OCI-LY7 (cell line): ENCODE results near the gene RPL12. TPM values are rescaled to one million over a fixed set of nuclear protein-coding genes. Genes with fewer than 3 reads are reported as not detected.

Experiments used
- BruUV-seq: library from RNA; stranded (reverse); fragments of 400-500 nt; replicated peaks from 2 replicates; lab custom pipeline; 2021; lab: Mats Ljungman, UMichigan
- CTCF ChIA-PET: fragments of 300-600 bp; sonication (Branson Sonifier 250); formaldehyde crosslinking; loops from one replicate; lab custom pipeline; 2022; ENCODE audit warnings: antibody characterized with exemption; ENCODE audit not compliant: unreplicated experiment; lab: Charles Lee
- POLR2A ChIA-PET: fragments of 300-600 bp; sonication (Branson Sonifier 250); formaldehyde crosslinking; loops from one replicate; lab custom pipeline; 2022; ENCODE audit warnings: antibody characterized with exemption; lab: Charles Lee
- DNase-seq: peaks from one replicate; pipeline ENCODE4 v3.0.0-alpha.2; 2015; ENCODE audit warnings: low spot score
- H2AFZ ChIP-seq: fragments of 200-600 bp; sonication (generic), shearing (Covaris generic); 2 replicates; pipeline ENCODE4 v1.6.1; 2014; ENCODE audit warnings: mild to moderate bottlenecking, antibody characterized with exemption, low read length, moderate library complexity
- H3K27ac ChIP-seq: fragments of 200-600 bp; sonication (generic); 2 replicates; pipeline ENCODE4 v1.5.1; 2014; ENCODE audit warnings: mixed run types, low read depth, mild to moderate bottlenecking, moderate library complexity, low read length, inconsistent platforms; ENCODE audit not compliant: poor library complexity, severe bottlenecking
- H3K36me3 ChIP-seq: fragments of 200-600 bp; sonication (generic); 2 replicates; pipeline ENCODE4 v1.6.1; 2014; ENCODE audit warnings: mild to moderate bottlenecking, antibody characterized with exemption, low read length, moderate library complexity, mixed read lengths; ENCODE audit not compliant: insufficient read depth
- H3K4me1 ChIP-seq: fragments of 200-600 bp; sonication (generic); 2 replicates; pipeline ENCODE4 v1.5.1; 2014; ENCODE audit warnings: mild to moderate bottlenecking, low read length; ENCODE audit not compliant: insufficient read depth, poor library complexity, severe bottlenecking
- H3K4me2 ChIP-seq: fragments of 200-600 bp; sonication (generic); 2 replicates; pipeline ENCODE4 v1.6.1; 2014; ENCODE audit warnings: mild to moderate bottlenecking, low read length
- H3K4me3 ChIP-seq: fragments of 200-600 bp; sonication (generic); 2 replicates; pipeline ENCODE4 v1.5.1; 2014; ENCODE audit warnings: mild to moderate bottlenecking, low read depth, low read length; ENCODE audit not compliant: poor library complexity, severe bottlenecking
- H3K79me2 ChIP-seq: fragments of 200-600 bp; sonication (generic); 2 replicates; pipeline ENCODE4 v1.6.1; 2016; ENCODE audit warnings: low read depth, mild to moderate bottlenecking, low read length, moderate library complexity, mixed read lengths; ENCODE audit not compliant: insufficient read depth
- H3K9me2 ChIP-seq: fragments of 200-600 bp; sonication (generic); 2 replicates; pipeline ENCODE4 v1.6.1; 2016; ENCODE audit warnings: mild to moderate bottlenecking, low read length, mixed read lengths; ENCODE audit not compliant: insufficient read depth
- H3K9me3 ChIP-seq: fragments of 200-600 bp; sonication (generic); 2 replicates; pipeline ENCODE4 v1.6.1; 2014; ENCODE audit warnings: mild to moderate bottlenecking, mixed run types, low read length, mixed read lengths
- H4K20me1 ChIP-seq: fragments of 200-600 bp; sonication (generic); 2 replicates; pipeline ENCODE4 v1.6.1; 2014; ENCODE audit warnings: mild to moderate bottlenecking, antibody characterized with exemption, low read length, moderate library complexity, mixed read lengths; ENCODE audit not compliant: insufficient read depth
- EZH2phosphoT487 ChIP-seq: fragments of 200-600 bp; sonication (generic); IDR thresholded peaks from 2 replicates; pipeline ENCODE4 v1.6.1; 2018; ENCODE audit warnings: low read depth, borderline replicate concordance, mild to moderate bottlenecking, mixed run types, antibody characterized with exemption, low read length, moderate library complexity, mixed read lengths
- intact Hi-C: fragments of 100-400 bp; cut with micrococcal nuclease; formaldehyde crosslinking; loops from one replicate; pipeline ENCODE4 v1.10.0; 2022; ENCODE audit not compliant: unreplicated experiment
- total RNA-seq, 2 experiments: library from RNA; depleted of rRNA in 1 of 2; stranded (reverse); fragments of >200 nt in 1 of 2; shearing (Covaris generic) in 1 of 2; gene quantifications; 2 replicates each; pipeline ENCODE4 v1.2.3, GENCODE V29; 2014 to 2022
- TF ChIP-seq, protein P1 (sequence below): fragments of 200-600 bp; sonication (generic); conservative IDR thresholded peaks from 2 replicates; pipeline ENCODE4 v1.5.1; 2014; ENCODE audit warnings: mild to moderate bottlenecking, antibody characterized with exemption, low read length, moderate library complexity, mixed read lengths

RPL12 gene
- total RNA-seq, 2 experiments from 2014 or later: 1,622 to 1,868 TPM

DNA sequence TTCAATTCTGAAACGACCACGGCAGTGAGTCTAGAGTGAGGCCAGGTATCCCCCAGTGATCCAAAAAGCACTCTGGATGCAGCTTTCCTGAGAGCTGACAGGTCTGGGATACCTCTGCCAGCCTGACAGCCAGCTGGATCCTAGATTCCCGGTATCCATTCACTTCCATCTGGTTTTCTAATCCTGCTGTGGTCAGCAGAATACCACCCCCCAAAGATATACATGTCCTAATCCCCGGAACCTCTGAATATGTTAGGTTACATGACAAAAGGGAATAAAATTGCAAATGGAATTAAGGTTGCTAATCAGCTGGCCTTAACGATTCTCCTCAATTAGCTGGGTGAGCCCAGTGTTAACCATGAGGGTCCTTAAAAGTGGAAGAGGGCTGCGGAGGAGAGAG lies 28.4 kb downstream of the RPL12 start:
- Histone ChIP-seq H2AFZ (no peak overlapping the region), H3K36me3 (peaks cover 7% of the 10 kb centered on the region), H3K27ac (no peak overlapping the region), H3K9me2 (no peaks in the 10 kb centered on the region), H3K79me2 (peaks cover 36% of the 10 kb centered on the region; the same call in 1 of the 2 replicates), H3K4me1 (peaks cover 22% of the 10 kb centered on the region), H3K4me3 (peak overlapping the region; percentile 84), H3K4me2 (peak overlapping the region; percentile 97), H4K20me1 (no peaks in the 10 kb centered on the region), H3K9me3 (no peaks in the 10 kb centered on the region)
- intact Hi-C loops: no loop called here
- TF ChIP-seq EZH2phosphoT487: no peak
- TF ChIP-seq, protein P1, sequence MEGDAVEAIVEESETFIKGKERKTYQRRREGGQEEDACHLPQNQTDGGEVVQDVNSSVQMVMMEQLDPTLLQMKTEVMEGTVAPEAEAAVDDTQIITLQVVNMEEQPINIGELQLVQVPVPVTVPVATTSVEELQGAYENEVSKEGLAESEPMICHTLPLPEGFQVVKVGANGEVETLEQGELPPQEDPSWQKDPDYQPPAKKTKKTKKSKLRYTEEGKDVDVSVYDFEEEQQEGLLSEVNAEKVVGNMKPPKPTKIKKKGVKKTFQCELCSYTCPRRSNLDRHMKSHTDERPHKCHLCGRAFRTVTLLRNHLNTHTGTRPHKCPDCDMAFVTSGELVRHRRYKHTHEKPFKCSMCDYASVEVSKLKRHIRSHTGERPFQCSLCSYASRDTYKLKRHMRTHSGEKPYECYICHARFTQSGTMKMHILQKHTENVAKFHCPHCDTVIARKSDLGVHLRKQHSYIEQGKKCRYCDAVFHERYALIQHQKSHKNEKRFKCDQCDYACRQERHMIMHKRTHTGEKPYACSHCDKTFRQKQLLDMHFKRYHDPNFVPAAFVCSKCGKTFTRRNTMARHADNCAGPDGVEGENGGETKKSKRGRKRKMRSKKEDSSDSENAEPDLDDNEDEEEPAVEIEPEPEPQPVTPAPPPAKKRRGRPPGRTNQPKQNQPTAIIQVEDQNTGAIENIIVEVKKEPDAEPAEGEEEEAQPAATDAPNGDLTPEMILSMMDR: no peak
- CTCF ChIA-PET: no interaction called here
- POLR2A ChIA-PET: interaction anchor here (1.0 to 1.3 kb wide), 2 partner anchors 26 to 33 kb away, joined by 3 to 5 read pairs; partner anchors contain the start of gene SLC2A8
- no peak for DNase-seq
- BruUV-seq: no TSS peak

DNA sequence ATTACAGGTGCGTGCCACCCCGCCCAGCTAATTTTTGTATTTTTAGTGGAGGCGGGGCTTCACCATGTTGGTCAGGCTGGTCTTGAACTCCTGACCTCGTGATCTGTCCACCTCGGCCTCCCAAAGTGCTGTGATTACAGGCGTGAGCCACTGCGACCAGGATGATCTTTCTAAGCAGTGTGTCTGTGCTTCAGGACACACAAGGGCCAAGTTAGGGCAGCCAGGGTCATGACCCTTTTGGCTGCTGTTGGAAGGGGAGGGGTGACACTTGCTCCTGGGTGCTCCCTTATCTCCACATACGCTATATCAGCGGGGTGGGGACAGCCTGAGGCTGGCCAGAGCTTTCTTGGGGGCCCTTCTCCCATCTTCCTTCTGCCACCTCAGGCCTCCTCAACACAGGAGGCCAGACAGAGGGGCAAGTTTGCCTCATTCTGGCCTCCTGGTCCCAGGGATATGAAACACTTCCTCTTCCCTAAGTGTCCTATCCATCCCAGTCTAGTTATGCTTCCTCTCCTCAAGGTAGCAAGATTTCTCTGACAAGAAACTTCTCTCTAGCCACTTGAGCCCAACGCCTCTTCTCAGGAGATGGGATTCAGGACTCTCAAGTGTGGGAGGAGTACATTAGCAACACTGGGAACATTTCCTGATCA lies 28.9 kb downstream of the RPL12 start:
- H3K36me3 ChIP-seq: peaks cover 7% of the 10 kb centered on the region
- peak overlapping the region; percentile 97 for H3K4me2 ChIP-seq
- TF ChIP-seq, protein P1: no peak
- no peak for TF ChIP-seq EZH2phosphoT487
- no peak for DNase-seq
- no peak overlapping the region for H3K27ac ChIP-seq
- peak overlapping the region; percentile 84 for H3K4me3 ChIP-seq
- H3K9me3 ChIP-seq: no peaks in the 10 kb centered on the region
- ChIA-PET POLR2A (interaction anchor here (0.9 kb wide), 1 partner anchor 145 kb away, joined by 3 read pairs; no protein-coding TSS in a partner anchor), CTCF (no interaction called here)
- H4K20me1 ChIP-seq: no peaks in the 10 kb centered on the region
- no peaks in the 10 kb centered on the region for H3K9me2 ChIP-seq
- peaks cover 36% of the 10 kb centered on the region; the same call in 1 of the 2 replicates for H3K79me2 ChIP-seq
- no peak overlapping the region for H2AFZ ChIP-seq
- peaks cover 22% of the 10 kb centered on the region for H3K4me1 ChIP-seq
- no TSS peak for BruUV-seq
- intact Hi-C loops: no loop called here

DNA sequence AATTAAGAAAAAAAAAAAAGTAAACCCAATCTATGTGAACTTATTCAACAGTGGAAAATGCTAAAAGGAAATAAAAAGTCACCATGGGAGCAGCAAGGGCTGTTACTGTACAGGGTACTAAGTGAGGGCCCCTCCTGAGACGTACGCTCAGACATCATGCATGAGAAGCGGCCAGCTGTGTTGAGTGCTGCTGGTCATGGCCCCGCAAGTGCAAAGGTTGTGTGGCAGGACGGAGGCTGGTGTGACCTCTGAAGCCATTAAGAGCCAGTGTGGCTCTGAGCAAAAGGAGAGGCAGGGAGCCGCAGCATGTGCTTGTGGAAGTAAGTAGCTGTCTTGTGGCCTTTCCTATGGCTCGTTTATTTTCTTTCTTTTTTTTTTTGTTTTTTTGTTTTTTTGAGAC lies 30.1 kb downstream of the RPL12 start:
- POLR2A ChIA-PET: interaction anchor here (0.9 kb wide), 1 partner anchor 144 kb away, joined by 3 read pairs; no protein-coding TSS in a partner anchor
- TF ChIP-seq, protein P1: no peak
- no peak for TF ChIP-seq EZH2phosphoT487
- no TSS peak for BruUV-seq

More for the DNA sequence above, 30.1 kb downstream of the RPL12 start:
- Histone ChIP-seq H3K27ac (no peak overlapping the region), H3K36me3 (no peaks in the 10 kb centered on the region), H3K4me2 (no peak overlapping the region), H3K79me2 (peaks cover 26% of the 10 kb centered on the region; the same call in 1 of the 2 replicates), H3K4me1 (peaks cover 21% of the 10 kb centered on the region), H4K20me1 (no peaks in the 10 kb centered on the region), H3K9me3 (no peaks in the 10 kb centered on the region), H3K4me3 (no peak overlapping the region), H3K9me2 (no peaks in the 10 kb centered on the region), H2AFZ (no peak overlapping the region)
- no peak for DNase-seq
- intact Hi-C loops: no loop called here
- CTCF ChIA-PET: no interaction called here
